Measurements from ENCODE around the gene NODAL.

The NODAL gene

DNA sequence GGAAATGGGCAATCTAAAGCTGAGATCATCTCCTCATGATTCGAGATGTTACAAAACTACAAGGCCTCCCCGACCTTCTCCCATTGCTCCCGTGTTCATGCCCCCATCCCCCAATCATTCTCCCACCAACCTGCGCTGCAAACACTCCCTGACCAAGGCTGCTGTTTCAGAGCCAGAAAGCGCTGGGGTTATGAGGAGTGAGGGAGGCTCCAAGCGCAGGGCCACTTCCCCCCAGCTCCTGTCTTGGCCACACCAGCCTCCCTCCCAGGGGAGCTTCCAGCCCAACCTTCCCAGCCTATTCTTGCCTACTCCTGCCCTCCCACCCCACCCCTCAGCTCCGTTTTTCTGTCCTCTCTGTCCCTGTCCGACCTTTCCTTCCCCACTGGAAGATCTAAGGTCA lies 14.7 kb upstream of the NODAL start:
- no peaks in the 10 kb centered on the region for H3K9me3 ChIP-seq (replicated peaks; ENCODE audit: insufficient read depth, low read length)
- H3K27me3 ChIP-seq (replicated peaks; ENCODE audit: insufficient read depth, low read length) = no peaks in the 10 kb centered on the region
- H3K4me2 ChIP-seq (ENCODE audit: low read depth, low read length) = no peak overlapping the region
- no peak overlapping the region for H3K9ac ChIP-seq (ENCODE audit: low read length)
- no peaks in the 10 kb centered on the region for H3K79me2 ChIP-seq (ENCODE audit: low read length)
- H3K27ac ChIP-seq (ENCODE audit: low read length) = no peak overlapping the region
- peaks cover under 1% of the 10 kb centered on the region; the same call in 1 of the 2 replicates for H3K4me1 ChIP-seq (ENCODE audit: low read length)
- no peaks in the 10 kb centered on the region for H3K9me2 ChIP-seq (replicated peaks; ENCODE audit: insufficient read depth, low read length)
- H2AFZ ChIP-seq (ENCODE audit: low read length) = no peak overlapping the region
- no peaks in the 10 kb centered on the region for H4K20me1 ChIP-seq (ENCODE audit: insufficient read depth, low read length)
- TF ChIP-seq EZH2phosphoT487 (IDR thresholded peaks at IDR 0.05; ENCODE audit: low read length) (no peak), EZH2 (optimal IDR thresholded peaks at IDR 0.05; ENCODE audit: low read depth, low read length) (no peak)
- DNase-seq = no peak
- H3K36me3 ChIP-seq (replicated peaks; ENCODE audit: insufficient read depth, low read length) = no peaks in the 10 kb centered on the region
- H3F3A ChIP-seq (ENCODE audit: insufficient read depth, low read length) = no peaks in the 10 kb centered on the region
- no peak overlapping the region for H3K4me3 ChIP-seq (ENCODE audit: low read length)

DNA sequence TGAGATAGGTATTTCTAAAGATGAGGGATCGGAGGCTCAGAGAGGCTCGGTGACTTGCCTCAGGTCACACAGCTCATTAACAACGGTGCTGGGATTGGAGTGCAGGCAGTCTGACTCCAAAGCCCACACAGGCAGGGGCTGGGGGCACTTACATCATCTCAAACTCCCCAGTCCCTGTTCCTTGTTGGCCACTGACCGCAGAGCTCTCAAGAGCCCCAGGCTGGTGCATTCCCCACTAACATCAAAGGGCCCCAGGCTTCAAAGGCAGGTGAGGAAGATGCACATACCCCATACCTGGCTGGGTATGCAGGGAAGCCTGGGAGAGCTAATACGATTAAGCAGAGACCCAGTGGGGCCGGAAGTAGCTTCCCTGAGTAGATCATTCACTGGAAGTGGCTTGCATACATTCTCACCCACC lies 13.7 kb upstream of the NODAL start:
- H4K20me1 ChIP-seq (ENCODE audit: insufficient read depth, low read length) = no peaks in the 10 kb centered on the region
- H3K9me2 ChIP-seq (replicated peaks; ENCODE audit: insufficient read depth, low read length) = no peaks in the 10 kb centered on the region
- TF ChIP-seq EZH2 (optimal IDR thresholded peaks at IDR 0.05; ENCODE audit: low read depth, low read length) (no peak), EZH2phosphoT487 (IDR thresholded peaks at IDR 0.05; ENCODE audit: low read length) (no peak)
- TF ChIP-seq, protein P1, sequence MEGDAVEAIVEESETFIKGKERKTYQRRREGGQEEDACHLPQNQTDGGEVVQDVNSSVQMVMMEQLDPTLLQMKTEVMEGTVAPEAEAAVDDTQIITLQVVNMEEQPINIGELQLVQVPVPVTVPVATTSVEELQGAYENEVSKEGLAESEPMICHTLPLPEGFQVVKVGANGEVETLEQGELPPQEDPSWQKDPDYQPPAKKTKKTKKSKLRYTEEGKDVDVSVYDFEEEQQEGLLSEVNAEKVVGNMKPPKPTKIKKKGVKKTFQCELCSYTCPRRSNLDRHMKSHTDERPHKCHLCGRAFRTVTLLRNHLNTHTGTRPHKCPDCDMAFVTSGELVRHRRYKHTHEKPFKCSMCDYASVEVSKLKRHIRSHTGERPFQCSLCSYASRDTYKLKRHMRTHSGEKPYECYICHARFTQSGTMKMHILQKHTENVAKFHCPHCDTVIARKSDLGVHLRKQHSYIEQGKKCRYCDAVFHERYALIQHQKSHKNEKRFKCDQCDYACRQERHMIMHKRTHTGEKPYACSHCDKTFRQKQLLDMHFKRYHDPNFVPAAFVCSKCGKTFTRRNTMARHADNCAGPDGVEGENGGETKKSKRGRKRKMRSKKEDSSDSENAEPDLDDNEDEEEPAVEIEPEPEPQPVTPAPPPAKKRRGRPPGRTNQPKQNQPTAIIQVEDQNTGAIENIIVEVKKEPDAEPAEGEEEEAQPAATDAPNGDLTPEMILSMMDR (IDR thresholded peaks at IDR 0.05; ENCODE audit: low read length) = no peak
- no peaks in the 10 kb centered on the region for H3K36me3 ChIP-seq (replicated peaks; ENCODE audit: insufficient read depth, low read length)
- no peak overlapping the region for H2AFZ ChIP-seq (ENCODE audit: low read length)
- no peak for DNase-seq
- no peak overlapping the region for H3K9ac ChIP-seq (ENCODE audit: low read length)
- H3K27ac ChIP-seq (ENCODE audit: low read length) = no peak overlapping the region
- H3K79me2 ChIP-seq (ENCODE audit: low read length) = no peaks in the 10 kb centered on the region
- H3F3A ChIP-seq (ENCODE audit: insufficient read depth, low read length) = no peaks in the 10 kb centered on the region
- no peak overlapping the region for H3K4me3 ChIP-seq (ENCODE audit: low read length)
- no peaks in the 10 kb centered on the region for H3K27me3 ChIP-seq (replicated peaks; ENCODE audit: insufficient read depth, low read length)
- no peaks in the 10 kb centered on the region for H3K9me3 ChIP-seq (replicated peaks; ENCODE audit: insufficient read depth, low read length)
- no peaks in the 10 kb centered on the region for H3K4me1 ChIP-seq (ENCODE audit: low read length)
- no peak overlapping the region for H3K4me2 ChIP-seq (ENCODE audit: low read depth, low read length)

DNA sequence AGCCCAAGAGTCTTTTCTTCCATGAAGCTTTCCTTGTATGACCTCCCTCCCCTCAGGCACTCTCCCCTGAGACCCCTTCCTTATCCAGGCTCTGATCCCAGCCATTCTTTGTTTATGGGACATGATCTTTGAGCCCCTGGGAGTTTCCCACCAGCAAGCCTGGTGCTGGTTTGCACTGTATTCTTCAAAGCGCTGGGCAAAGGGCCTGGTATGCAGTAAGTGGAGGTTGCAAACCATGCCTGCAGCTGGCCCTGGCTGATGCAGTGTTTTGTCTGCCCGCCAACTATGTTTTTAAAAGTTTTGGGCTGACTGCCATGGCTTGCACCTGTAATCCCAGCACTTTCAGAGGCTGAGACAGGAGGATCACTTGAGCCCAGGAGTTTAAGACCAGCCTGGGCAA lies 6.8 kb upstream of the NODAL start:
- TF ChIP-seq, protein P1 (IDR thresholded peaks at IDR 0.05; ENCODE audit: low read length) = no peak
- TF ChIP-seq EZH2phosphoT487 (IDR thresholded peaks at IDR 0.05; ENCODE audit: low read length) = no peak
- no peak for TF ChIP-seq EZH2 (optimal IDR thresholded peaks at IDR 0.05; ENCODE audit: low read depth, low read length)
- no peaks in the 10 kb centered on the region for H3K27me3 ChIP-seq (replicated peaks; ENCODE audit: insufficient read depth, low read length)
- DNase-seq = no peak
- H3K9me2 ChIP-seq (replicated peaks; ENCODE audit: insufficient read depth, low read length) = no peaks in the 10 kb centered on the region
- H3K9me3 ChIP-seq (replicated peaks; ENCODE audit: insufficient read depth, low read length) = no peaks in the 10 kb centered on the region
- no peak overlapping the region for H3K27ac ChIP-seq (ENCODE audit: low read length)
- no peaks in the 10 kb centered on the region for H3K36me3 ChIP-seq (replicated peaks; ENCODE audit: insufficient read depth, low read length)
- H2AFZ ChIP-seq (ENCODE audit: low read length) = no peak overlapping the region
- H3K9ac ChIP-seq (ENCODE audit: low read length) = no peak overlapping the region
- no peaks in the 10 kb centered on the region for H3K79me2 ChIP-seq (ENCODE audit: low read length)
- no peaks in the 10 kb centered on the region for H4K20me1 ChIP-seq (ENCODE audit: insufficient read depth, low read length)
- H3K4me3 ChIP-seq (ENCODE audit: low read length) = no peak overlapping the region
- H3F3A ChIP-seq (ENCODE audit: insufficient read depth, low read length) = no peaks in the 10 kb centered on the region
- no peaks in the 10 kb centered on the region for H3K4me1 ChIP-seq (ENCODE audit: low read length)
- no peak overlapping the region for H3K4me2 ChIP-seq (ENCODE audit: low read depth, low read length)

DNA sequence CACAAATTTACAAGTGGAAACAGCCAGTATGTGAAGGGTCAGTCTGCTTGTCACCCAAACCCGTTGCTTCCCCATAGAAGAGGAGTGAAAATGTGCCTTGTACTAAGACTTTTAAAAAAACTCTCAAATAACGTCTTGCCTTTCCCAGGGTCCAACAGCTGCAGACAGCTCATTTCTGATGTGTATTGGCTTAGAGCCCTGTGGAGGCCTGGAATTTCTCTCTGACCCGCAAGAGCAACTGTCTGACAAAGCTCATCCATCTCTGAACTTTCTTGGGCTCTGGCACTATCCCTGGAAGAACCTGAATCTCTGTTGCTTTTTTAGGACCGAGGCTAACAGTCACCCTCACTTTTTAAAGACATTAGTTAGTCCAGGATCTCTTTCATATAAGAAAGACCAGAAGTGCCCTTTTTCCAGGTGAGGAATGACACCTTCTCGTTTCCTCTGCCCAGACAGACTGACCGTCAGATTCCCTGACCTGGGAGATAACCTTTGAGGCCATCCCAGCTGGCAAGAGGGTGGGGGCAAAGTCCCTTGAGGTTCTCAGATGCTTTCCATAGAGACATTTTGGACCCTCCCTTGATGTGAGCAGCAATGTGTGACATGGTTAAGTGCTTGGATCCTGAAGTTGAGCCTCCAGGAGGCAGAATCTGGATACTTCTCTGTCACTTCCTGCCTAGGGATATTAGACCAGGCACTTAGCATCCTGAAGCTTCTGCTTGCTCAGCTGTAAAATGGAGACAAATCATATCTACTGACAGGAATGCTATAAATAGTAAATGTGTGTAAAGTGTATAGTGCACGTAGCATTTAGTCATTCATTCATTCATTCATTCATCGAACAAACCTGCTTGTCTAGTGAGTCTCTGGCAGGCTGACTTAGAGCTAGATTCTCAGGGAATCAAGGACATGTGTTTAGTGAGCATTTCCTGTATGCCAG lies 4.5 kb upstream of the NODAL start:
- Histone ChIP-seq H4K20me1 (ENCODE audit: insufficient read depth, low read length) (no peaks in the 10 kb centered on the region), H3K4me1 (ENCODE audit: low read length) (no peaks in the 10 kb centered on the region), H3K4me2 (ENCODE audit: low read depth, low read length) (no peak overlapping the region), H3K9me2 (replicated peaks; ENCODE audit: insufficient read depth, low read length) (no peaks in the 10 kb centered on the region), H3K9ac (ENCODE audit: low read length) (no peak overlapping the region), H3K27me3 (replicated peaks; ENCODE audit: insufficient read depth, low read length) (peaks cover 11% of the 10 kb centered on the region), H3K36me3 (replicated peaks; ENCODE audit: insufficient read depth, low read length) (no peaks in the 10 kb centered on the region), H3F3A (ENCODE audit: insufficient read depth, low read length) (no peaks in the 10 kb centered on the region), H3K27ac (ENCODE audit: low read length) (no peak overlapping the region), H3K4me3 (ENCODE audit: low read length) (no peak overlapping the region), H3K79me2 (ENCODE audit: low read length) (no peaks in the 10 kb centered on the region), H3K9me3 (replicated peaks; ENCODE audit: insufficient read depth, low read length) (no peaks in the 10 kb centered on the region), H2AFZ (ENCODE audit: low read length) (no peak overlapping the region)
- no peak for TF ChIP-seq EZH2 (optimal IDR thresholded peaks at IDR 0.05; ENCODE audit: low read depth, low read length)
- TF ChIP-seq, protein P1 (IDR thresholded peaks at IDR 0.05; ENCODE audit: low read length) = no peak
- TF ChIP-seq EZH2phosphoT487 (IDR thresholded peaks at IDR 0.05; ENCODE audit: low read length) = no peak
- DNase-seq = no peak

Measured in MM.1S (cell line).